Activated naive CD4-positive, alpha-beta T cell (primary cell): ENCODE measurements around the gene HPS5.

ENCODE experiments used
- DNase-seq, 4 experiments: peaks; one replicate each; lab custom pipeline; 2025; lab: John Stamatoyannopoulos, UW

The HPS5 gene

DNA sequence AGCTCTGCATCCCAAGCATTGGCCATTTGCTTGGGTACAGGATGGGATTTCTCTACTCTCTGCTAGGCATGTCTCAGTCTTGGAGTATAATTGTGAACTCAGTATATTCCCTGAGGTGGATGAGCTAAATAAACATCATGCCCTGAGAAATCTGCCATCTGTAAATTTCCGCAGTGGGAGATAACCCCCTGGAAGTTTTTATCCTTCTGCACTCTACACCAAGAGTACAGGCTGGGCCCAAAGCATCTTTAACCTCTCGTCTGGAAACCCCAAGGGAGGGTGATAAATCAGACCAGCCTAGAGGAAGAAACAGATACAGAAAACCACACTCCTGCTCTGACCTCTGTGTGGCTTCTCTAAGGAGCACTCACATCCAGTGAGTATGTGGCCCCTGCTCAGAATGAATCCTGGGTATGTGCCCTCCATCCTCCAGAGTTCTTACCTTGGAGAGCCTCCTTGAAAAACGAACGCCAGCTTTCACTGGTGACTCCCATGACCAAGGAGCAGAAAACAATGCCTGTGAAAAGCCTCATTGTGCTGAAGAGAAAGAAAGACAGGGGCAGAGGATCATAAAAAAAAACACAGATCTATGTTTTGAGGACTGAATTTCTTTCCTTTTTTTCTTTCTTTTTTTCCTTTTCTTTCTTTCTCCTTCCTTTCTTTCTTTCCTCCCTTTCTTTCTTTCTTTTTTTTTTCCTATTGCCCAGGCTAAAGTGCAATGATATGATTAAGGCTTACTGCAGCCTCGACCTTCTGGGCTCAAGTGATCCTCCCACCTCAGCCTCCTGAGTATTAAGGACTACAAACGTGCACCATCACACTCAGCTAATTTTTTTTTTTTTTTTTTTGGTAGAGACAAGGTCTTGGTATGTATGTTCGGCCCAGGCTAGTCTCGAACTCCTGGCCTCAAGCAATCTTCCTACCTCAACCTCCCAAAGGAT lies 86.3 kb downstream of the HPS5 start:
- DNase-seq, result no peak

DNA sequence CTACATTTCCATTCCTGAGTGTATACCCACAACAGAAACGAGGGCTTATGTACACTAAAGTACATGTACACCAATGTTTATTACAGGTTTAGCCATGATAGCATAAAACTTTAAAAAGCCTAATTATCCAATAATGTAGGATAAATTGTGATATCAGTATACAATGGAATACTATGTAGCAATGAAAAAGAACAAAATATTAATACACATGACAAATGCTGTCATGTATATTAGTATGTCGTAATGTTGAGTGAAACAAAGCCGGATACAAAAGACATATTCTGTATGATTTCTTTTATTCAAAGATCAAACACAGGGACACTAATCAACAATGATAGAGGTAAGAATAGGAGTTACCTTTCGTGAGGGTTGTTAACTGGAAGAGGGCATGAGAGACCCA lies 88.0 kb downstream of the HPS5 start:
- no peak for DNase-seq

GRCh38 chr11:18230859-18231258 lies 91.1 kb downstream of the HPS5 start:
- no peak for DNase-seq

GRCh38 chr11:18229501-18229900 lies 92.4 kb downstream of the HPS5 start:
- DNase-seq, result no peak
